Body of pancreas (tissue), 4 donors: Measurements from ENCODE around the gene NIPSNAP3A. TPM values are rescaled to one million over a fixed set of nuclear protein-coding genes. Genes with fewer than 3 reads are reported as not detected.

Source experiments
- ATAC-seq: fragments of 150-250 bp; one replicate; pipeline ENCODE4 v1.9.1; 2016
- DNase-seq, 4 donors: peaks; one replicate each; pipeline ENCODE4 v3.0.0-alpha.2; 2019
- H3K27ac ChIP-seq, 4 donors: fragments of 200-600 bp; sonication (generic); 1 replicate in 3 of 4; 2 replicates in 1 of 4; pipeline versions ENCODE4 v1.5.1 to v1.6.1; 2016 to 2019; ENCODE audit warnings: mild to moderate bottlenecking in 1 of 4, mixed read lengths in 1 of 4, moderate library complexity in 1 of 4
- H3K27me3 ChIP-seq, 2 donors: fragments of 200-600 bp; sonication (generic); one replicate each; pipeline ENCODE4 v1.6.0; 2016; ENCODE audit warnings: mild to moderate bottlenecking in 1 of 2
- H3K36me3 ChIP-seq, 2 donors: fragments of 200-600 bp; sonication (generic); replicated peaks in 1 of 2; 2 replicates each; pipeline ENCODE4 v1.5.1; 2016; ENCODE audit warnings: low read depth in 2 of 2; ENCODE audit not compliant: insufficient read depth in 1 of 2
- H3K4me1 ChIP-seq: fragments of 200-600 bp; sonication (generic); one replicate; pipeline ENCODE4 v1.6.0; 2016
- H3K4me3 ChIP-seq, 2 donors: fragments of 200-600 bp; sonication (generic); 1 replicate in 1 of 2; 2 replicates in 1 of 2; pipeline ENCODE4 v1.5.1; 2016 to 2019
- H3K9me3 ChIP-seq, 3 donors: fragments of 200-600 bp; sonication (generic); 1 replicate in 2 of 3; 2 replicates in 1 of 3; pipeline ENCODE4 v1.5.1; 2016
- CTCF ChIP-seq, 7 experiments: fragments of 450-650 bp in 4 of 7; fragments of 200-600 bp in 3 of 7; sonication (generic) in 3 of 7; IDR thresholded peaks; one replicate each; pipeline ENCODE4 v1.5.1; 2016 to 2019; ENCODE audit warnings: antibody characterized with exemption in 7 of 7
- POLR2A ChIP-seq, 3 donors: fragments of 450-650 bp; IDR thresholded peaks; one replicate each; pipeline ENCODE4 v1.6.1; 2016; ENCODE audit warnings: antibody characterized with exemption in 3 of 3, mild to moderate bottlenecking in 2 of 3
- WGBS, 2 donors: methylation state at CpG; one replicate each; pipeline ENCODE4 v1.1.5; 2017; 5-methylcytosine and 5-hydroxymethylcytosine counted together
- intact Hi-C: fragments of 100-400 bp; cut with DNase I; formaldehyde crosslinking; loops from one replicate; pipeline ENCODE4 v1.15.1; 2023
- total RNA-seq, 2 donors: library from RNA; depleted of rRNA; stranded (reverse); fragments of >200 nt; gene quantifications; one replicate each; pipeline ENCODE4 v1.1.0, GENCODE V29; 2016

Gene NIPSNAP3A
- total RNA-seq, 2 donors from 2014 or later = 12.5 to 15.2 TPM

- no peaks in the 10 kb centered on the region for H3K9me3 ChIP-seq
- ATAC-seq (no peak), DNase-seq (no peak)
- H3K27ac ChIP-seq = no peak overlapping the region
- peaks cover 0 to 36% of the 10 kb centered on the region in 2 donors for H3K36me3 ChIP-seq
- 65 to 68% methylated on average over 7 of the region's 7 CpGs for WGBS, 2 donors
- intact Hi-C loops = no loop called here
- TF ChIP-seq POLR2A (IDR thresholded peaks at IDR 0.05) = no peak
- TF ChIP-seq CTCF (IDR thresholded peaks at IDR 0.05) = no peak
- no peaks in the 10 kb centered on the region for H3K27me3 ChIP-seq
- no peaks in the 10 kb centered on the region for H3K4me1 ChIP-seq
- H3K4me3 ChIP-seq = no peak overlapping the region
Measured at GRCh38 chr9:104787306-104788015, 40.0 kb downstream of the NIPSNAP3A start.

GRCh38 chr9:104788251-104788650 lies 40.8 kb downstream of the NIPSNAP3A start:
- DNase-seq (no peak), ATAC-seq (no peak)
- TF ChIP-seq CTCF (IDR thresholded peaks at IDR 0.05) = no peak
- no peak for TF ChIP-seq POLR2A (IDR thresholded peaks at IDR 0.05)
- Histone ChIP-seq H3K4me1 (no peaks in the 10 kb centered on the region), H3K36me3 (peaks cover 5 to 35% of the 10 kb centered on the region in 2 donors), H3K9me3 (no peaks in the 10 kb centered on the region), H3K4me3 (no peak overlapping the region), H3K27me3 (no peaks in the 10 kb centered on the region), H3K27ac (no peak overlapping the region)
- 61 to 83% methylated on average over 3 of the region's 3 CpGs for WGBS, 2 donors
- intact Hi-C loops = no loop called here

DNA sequence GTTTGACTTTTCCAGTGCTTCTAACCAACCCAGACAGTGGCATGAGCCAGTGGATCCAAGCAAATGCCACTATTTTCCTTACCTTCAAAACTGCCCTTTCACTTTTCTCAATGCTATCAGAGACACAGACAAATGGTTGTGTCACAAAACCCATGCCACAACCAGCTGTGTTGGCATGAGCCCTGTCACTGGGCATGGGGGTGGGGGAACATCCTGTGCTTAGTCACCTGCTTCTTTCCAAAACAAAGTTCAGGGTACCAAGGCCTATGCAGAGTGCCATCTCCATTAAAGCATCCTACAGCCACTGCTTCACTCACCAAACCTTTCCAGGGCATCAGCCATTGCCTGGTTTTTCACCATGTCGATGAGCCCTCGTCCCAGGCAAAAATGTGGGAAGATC lies 46.6 kb downstream of the NIPSNAP3A start:
- 100% methylated on average over 2 of the region's 2 CpGs for WGBS, 2 donors
- H3K4me3 ChIP-seq = no peak overlapping the region
- H3K27me3 ChIP-seq = no peaks in the 10 kb centered on the region
- no peak for TF ChIP-seq POLR2A (IDR thresholded peaks at IDR 0.05)
- TF ChIP-seq CTCF (IDR thresholded peaks at IDR 0.05) = no peak
- no peaks in the 10 kb centered on the region for H3K4me1 ChIP-seq
- no peaks in the 10 kb centered on the region for H3K9me3 ChIP-seq
- no peak overlapping the region for H3K27ac ChIP-seq
- DNase-seq (no peak), ATAC-seq (no peak)
- intact Hi-C loops = no loop called here
- H3K36me3 ChIP-seq = peaks cover 16 to 40% of the 10 kb centered on the region in 2 donors

DNA sequence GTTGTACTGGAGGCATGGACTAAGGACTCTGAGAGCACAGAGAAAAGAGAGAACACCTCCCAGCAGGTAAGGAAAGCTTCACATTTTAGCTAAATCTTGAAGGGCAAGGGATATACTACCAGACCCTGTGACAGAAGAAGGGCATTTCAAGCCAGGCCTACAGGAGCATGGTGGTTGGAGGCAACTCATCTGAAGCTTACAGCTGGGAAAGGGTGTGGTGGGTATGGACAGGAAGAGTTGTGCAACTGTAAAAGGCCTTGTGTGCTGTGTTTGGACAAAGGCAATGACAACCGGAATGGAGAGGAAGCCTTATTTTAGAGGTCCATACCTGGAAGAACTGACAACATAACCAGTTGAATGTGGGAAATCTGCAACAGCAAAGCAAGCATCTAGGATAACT lies 47.6 kb downstream of the NIPSNAP3A start:
- H3K27ac ChIP-seq = no peak overlapping the region

More for the DNA sequence above, 47.6 kb downstream of the NIPSNAP3A start:
- TF ChIP-seq POLR2A (IDR thresholded peaks at IDR 0.05) (no peak), CTCF (IDR thresholded peaks at IDR 0.05) (no peak)
- Histone ChIP-seq H3K9me3 (no peaks in the 10 kb centered on the region), H3K27me3 (no peaks in the 10 kb centered on the region), H3K4me3 (no peak overlapping the region), H3K36me3 (peaks cover 16 to 42% of the 10 kb centered on the region in 2 donors), H3K4me1 (no peaks in the 10 kb centered on the region)
- DNase-seq = no peak
- intact Hi-C loops = no loop called here
- WGBS, 2 donors = 67 to 76% methylated on average over 1 of the region's 1 CpG
- ATAC-seq = no peak
